ENCODE measurements around the gene SLX9.
"Not testable (repeated sequence)": the region's sequence is repeated elsewhere in the genome, so short reads cannot be mapped to it uniquely, and the experiment has no call there.

Gene SLX9

DNA sequence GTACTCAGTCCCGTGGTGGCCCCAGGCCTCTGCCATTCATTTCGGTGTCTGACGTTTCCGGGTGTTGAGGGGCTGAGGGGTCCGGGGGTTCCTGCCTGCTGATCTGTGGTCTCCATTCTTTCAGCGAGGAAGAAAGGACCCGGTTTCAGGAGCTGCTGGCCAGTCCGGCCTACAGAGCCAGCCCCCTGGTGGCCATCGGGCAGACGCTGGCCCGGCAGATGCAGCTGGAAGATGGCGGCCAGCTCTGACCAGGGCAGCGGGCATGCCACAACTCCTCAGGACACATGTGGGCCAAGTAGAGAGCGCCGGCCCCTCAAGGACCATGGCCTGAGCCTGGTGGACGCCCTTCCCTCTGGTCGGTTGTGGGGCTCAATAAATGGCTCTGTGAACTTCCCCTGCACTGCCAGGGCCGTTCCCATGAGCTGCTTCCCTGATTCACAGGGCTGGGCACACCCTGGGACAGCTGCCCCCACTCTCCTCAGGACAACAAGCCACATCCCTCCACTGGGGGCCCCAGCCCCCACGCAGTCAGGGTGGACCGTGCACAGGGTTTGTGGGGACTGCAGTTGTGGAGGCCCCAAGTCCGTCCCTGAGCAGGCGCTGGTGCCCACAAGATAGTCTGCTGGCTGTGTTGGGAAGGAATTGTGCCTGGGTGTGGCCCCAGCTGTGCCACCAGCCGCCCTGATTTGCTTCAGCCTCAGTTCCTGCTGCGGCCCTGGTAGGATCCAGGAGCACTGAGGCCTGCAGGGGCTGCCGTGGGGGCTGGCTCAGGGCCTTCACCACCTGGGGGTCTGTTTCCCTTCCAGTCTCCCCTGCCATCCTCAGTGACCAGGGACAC lies 36.9 kb downstream of the SLX9 start:
- not testable (repeated sequence) for DNase-seq (ENCODE audit: low read depth in 2 of 2)

DNA sequence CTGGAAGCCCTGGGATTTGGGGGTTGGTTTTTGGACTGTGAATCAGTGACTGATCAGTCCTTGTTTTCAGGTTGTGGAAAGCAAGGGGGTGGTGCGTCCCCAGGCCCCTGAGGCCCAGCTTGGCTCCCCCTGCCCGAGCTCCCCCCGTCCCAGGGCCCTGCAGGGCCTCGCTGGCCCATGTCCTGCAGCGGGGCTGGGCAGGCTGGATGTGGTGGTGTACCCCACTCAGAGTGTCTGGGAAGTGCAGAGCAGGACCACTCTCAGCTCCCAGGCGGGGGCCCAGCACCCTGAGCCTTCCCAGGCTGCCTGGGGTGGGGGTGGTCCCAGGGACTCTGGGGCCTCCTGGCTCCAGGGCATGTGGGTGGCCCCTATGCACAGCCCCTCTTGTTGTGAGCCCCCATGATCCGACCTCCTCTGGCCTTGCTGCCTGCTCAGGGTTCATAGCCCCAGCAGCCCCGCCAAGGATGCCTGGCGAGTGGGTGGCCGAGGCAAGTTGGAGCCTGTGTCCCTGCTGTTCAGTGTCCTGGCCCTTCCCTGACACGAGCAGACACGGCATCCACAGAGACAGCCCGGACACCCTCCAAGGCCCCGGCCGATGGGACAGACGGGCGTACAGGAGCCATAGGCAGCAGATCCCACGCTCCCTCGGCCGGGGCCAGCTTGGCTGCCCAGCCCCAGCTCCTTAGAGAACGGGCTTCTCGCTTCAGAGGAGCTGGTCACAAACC lies 37.9 kb downstream of the SLX9 start:
- no peak for DNase-seq (ENCODE audit: low read depth in 2 of 2)

DNA sequence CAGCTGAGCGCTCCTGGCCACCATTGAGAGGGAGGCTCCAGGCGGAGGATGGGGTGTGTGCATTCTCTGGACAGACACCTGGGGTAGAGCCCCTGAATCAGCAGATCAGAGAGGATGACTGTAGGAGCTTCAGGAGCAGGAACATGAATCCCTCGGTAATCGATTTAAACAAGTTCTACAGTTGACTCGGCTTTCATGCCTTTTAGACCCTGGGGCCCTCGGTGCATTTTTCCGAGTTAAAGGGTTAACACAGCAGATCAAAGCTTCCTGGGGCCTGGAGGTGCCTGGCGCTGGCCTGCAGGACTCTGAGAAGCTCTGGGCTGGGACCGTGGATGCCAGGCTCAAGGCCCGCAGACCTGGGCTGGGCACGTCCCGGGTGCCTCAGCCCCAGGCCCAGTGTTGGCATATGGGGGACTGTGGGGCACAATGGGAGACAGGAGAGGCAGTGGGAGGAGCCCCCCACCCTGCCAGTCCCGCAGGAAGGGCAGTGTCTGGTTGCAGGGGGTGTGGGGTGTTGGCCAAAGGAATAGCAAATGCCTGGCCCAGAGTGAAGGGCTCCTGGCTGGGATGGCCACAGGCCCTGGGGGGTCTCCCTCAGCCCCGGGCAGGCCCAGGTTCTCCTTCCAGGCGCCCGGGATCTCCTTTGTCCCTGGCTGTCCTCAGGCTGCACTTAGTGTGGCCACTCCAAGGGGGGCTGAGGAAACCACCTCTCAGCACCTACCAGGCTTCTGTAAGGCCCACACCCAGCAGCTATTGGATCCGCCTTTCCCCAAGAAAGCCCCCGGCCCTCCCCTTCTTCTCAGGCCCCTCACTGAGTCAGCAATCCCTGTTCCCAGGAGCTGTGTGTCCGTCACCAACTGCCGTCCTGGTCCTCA lies 40.1 kb downstream of the SLX9 start:
- no peak for DNase-seq (ENCODE audit: low read depth in 2 of 2)

DNA sequence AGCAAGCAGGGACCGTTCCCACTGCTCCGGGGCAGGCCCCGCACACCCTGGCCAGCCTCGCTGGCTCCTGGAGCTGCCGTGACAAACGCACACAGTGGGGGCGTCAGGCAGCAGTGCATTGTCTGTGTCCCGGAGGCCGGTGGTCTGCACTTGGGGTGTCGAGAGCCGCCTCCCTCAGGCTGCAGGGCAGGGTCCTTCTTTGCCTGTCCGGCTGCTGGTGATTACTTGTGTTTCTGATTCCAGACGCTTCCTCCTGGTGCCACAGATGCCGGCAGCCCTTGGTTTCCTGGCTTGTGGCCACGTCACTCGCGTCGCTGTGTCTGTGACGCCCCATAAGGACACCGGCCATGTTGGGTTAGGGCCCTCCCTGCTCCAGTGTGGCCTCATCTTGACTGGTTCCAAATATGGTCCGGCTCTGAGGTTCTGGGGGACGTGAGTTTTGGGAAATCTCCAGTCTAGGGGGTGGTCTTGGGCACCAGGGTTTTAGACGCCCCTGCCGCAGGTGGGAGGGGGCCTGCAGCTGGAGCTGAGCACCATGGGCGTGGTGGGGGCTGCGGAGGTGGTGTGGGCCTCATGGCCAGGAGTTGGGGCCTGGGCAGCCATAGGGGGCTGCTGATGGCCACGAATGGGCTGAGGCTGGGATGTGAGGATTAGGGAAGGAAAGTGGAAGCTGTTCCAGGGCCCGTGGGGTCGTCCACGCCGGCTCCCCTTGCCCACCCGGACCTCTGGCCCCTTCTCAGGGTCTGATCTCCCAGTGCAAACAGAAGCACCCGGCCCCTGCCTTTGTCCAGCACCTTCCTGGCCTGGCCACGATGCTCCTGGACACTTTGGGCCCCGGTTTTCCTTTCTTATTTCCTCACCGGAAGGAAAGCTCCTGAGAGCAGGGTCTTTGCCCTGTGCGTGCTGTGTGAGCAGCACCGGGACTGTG lies 41.0 kb downstream of the SLX9 start:
- no peak for DNase-seq (ENCODE audit: low read depth in 2 of 2)

DNA sequence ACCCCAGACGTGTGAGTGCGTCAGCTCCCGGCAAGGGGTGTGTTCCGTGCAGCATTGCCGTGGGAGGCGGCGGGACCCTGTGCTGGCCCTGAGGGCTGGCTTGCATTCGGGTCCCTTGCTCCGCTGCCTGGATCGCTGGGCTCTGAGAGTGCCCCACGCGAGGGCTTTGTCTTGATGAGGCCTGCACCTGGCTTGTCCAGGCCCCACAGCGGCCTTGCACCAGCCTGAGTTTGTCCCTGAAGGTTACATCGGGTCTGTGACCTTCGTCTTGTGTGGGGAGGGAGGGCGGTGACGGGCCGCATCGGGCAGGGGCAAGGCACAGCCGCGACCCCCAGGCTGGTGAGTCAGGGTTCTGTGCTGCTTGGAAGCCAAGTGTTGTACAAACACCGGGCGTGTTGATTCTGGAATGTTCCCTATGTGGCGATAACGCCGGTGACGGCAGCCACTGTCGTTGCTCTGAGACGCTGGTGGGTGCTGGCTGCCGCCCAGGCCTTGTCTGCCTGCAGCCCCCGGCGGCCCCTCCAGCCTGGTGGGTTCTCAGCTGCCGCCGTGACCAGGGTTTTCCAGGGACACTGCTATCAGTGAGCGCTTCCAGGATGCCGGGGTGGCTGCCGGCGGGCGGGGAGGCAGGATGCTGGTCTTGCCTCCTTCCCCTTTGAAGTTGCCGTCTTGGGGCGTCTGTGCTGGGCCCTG lies 42.9 kb downstream of the SLX9 start:
- no peak for DNase-seq (ENCODE audit: low read depth in 2 of 2)

DNA sequence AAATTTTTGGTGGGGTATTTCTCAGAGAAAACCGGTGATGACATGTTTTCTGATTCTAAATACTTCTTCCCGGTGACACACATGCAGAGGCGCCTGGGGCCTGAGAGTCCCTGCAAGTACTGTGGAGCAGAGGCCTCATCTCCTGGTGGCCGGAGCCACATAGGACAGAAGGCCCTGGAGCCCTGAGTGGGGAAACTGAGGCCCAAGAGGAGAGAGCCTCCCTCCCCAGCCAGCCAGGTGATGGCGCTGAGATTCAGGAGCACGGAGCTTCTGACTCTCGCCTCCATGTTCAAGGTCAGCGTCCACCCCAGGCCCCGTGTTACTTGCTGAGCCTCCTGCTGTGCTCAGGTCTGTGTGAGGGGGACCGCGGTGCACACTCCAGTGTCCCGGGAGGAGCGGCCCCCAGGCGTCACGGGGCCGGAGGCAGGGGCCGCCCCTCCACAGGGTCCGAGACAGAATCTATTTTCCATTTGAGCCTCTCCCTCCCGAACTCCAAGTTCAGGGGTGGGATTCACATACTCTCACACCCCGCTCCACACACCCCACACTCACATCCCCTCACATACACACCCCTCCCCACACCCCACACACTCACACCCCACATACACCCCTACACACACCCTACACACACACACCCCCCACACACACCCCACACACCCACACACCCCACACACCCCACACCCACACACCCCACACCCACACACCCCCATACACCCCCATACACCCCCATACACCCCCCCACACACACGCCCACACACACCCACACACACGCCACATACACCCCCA lies 43.8 kb downstream of the SLX9 start:
- no peak for DNase-seq (ENCODE audit: low read depth in 2 of 2)

DNA sequence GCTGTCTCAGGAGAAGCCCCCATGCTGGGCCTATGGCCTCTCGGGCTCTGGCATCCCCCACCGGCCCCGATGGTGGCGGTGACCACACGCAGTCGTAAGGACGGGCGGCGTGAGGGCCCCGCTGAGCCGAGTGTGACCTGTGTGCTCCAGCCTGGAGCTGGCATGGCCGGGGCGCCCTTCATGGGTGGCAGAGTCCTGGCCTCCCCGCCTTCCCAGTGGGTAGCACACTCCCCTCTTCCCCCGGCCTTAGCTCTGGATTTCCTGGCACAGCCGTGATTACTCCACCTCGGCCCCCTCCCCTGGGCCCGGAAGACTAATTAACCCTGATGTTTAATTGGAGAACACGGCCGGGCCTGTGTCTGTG lies 44.6 kb downstream of the SLX9 start:
- DNase-seq (ENCODE audit: low read depth in 2 of 2), result no peak

DNA sequence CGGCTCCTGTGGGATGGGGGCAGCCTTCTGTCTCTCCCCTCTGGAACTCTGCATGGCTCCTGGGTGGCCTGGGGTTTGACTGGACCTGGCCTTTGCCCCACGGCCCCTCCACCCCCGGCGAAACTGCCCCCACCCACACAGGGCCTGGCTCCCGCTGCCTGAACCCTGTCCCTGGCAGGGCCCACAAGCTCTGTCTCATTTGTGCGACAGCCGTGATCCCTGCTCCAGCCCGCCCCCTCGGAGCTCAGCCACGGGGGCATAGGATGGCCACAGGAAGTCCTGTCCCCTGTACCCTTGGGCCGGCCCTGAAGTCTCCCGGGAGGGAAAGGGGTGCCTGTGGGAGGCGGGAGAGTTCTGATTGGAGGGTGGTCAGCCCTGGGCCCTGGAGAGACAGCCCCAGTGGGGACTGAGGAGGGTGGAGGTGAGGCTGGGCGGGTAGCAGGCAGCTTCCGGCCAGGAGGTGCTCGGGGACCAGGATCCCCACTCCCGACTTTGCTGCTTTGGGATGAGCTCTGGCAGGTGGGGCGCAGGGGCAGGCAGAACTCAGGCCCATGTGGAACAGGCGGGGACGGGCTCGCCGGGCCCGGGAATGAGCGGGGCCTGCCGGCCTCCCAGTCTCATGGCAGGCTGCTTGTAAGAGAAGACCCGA lies 45.1 kb downstream of the SLX9 start:
- DNase-seq (ENCODE audit: low read depth in 2 of 2), result no peak

DNA sequence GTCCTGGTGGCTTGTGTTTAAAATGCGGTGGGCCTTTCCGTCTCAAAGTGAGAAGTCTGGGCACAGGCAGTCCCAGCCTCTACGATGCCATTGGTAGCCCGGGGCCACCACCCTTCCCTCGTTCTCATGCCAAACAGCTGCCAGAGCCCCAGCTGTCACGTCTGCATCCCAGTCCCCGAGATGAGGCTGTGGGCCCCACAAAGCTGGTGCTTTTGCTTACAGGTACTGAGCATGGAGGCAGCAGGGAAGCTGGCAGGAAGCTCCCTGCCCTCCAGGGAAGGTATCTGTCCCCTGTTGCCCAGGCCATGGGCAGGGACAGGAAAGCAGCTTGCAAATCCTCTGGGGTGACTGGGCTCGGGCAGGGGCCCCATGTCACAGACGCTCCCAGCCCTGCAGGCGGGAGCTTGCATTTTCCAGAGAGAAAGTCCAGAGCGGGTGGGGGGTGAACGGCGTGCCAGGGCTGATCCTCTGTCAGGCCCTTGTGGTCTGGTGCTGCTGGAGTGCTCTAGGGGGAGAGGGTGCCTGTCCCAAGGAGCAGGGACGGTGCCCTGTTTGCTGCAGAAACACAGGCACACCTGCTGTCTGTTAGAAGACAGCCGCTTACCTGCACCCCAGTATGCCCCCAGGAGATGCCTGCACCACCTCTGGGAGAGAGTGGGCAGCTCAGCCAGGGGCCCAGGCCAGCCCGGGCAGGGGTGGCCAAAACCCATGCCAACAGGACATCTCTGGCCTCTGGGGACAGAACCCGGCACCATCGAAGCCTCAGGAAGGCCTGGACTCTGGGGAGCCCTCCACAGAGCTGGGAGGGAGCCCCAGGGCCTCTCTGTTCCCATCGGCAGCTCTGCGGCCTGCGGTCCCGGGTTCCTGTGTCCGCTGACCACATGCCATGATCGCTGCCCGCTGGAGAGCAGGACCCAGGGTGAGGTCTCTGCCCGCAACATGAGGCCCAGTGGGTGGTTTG lies 45.9 kb downstream of the SLX9 start:
- DNase-seq (ENCODE audit: low read depth in 2 of 2), result no peak

DNA sequence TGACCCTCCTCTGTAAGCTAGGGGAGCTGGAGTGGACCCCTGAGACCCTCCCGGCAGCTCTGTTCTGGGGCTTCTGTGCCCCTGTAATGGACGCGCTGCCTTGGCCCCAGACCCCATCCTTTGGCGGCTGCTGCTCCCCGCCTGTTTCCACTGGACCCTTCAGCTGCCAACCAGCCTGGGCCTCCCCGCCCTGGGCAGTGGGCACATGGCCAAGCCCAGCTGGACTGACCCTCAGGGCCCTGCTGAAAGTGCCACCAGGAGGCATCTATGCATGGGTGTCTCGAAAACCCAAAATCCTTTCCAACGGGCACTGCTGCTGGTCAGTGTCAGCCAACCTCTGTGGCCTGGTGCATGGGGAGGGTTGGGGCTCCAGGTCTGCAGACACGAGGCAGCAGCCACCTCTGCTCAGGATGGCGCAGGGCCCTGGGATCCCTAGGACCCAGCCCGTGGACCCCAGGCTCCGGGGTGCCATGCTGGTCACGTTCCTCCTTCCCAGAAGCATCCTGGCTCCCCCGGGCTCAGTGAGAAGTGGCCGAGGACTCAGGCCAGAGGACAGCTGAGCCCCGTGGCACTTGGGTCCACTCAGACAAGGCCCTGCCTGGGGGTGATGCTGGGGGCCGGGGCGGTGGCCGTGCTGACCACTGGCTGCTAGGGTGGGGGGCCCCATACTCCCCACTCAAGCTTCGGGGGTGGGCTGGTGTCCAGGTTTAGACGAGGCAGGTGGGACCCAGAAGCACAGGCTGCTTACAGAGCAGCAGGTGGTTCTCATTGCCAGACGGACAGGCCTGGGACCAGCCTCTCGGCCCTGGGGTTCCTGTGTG lies 46.9 kb downstream of the SLX9 start:
- DNase-seq (ENCODE audit: low read depth in 2 of 2), result no peak

DNA sequence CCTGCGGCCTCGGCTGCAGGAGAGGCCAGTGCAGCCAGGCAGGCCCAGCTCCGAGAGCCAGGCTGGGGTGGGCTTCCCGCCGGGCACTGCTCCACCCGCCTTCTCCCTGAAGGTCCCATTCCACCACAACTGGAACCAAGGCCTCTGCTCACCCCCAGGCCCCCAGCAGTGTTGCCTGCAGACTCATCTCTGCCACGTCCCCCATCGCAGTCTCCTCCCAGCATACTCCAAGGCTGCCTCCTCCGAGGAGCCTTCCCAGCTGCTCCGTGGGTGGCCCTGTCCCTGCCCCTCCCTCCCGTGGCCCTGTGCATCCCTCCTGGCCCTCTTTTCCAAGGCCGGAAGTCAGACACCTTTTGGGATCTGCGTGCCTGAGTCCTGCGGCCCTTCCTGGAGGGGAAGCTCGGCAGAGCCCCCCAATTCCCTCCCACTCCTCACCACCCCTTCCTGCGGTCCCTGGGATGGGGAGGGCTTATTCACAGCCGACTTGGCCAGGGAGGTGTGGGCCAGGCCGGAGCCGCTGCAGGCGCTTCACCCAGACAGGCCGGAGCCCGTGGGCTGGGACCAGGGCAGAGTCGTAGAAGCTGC lies 47.6 kb downstream of the SLX9 start:
- DNase-seq (ENCODE audit: low read depth in 2 of 2), result no peak

DNA sequence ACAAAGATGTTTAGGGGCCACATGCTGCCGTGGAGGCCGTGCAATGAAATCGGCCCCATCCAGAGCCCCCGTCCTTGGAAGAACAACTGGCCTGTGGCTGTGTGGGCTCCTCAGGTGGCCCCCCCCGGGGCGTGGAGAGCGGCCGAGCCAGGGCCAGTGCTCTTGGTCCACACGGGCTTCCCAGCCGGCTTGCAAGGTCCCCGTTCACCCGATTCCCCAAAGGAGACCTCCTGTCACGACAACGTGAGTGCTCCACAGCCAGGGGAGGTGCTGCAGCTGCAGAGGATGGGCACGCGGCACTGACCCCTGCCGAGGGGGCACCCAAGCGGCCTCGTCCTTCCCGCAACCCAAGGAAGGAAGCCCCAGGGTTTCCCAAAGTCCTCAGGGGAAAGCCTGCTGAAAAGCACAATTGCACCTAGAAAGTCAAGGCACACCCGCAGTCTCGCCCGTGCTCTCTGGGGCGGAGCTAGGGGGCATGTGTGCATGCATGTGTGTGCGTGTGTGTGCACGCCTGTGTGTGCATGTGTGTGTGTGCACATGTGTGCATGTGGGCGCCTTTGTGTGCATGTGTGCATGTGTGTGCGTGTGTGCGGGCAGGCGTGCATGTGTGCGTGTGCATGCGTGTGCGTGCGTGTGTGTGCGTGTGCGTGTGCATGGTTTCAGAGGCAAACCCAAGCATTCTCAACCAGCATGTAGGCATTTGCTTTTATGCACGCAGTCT lies 48.2 kb downstream of the SLX9 start:
- DNase-seq (ENCODE audit: low read depth in 2 of 2), result no peak

DNA sequence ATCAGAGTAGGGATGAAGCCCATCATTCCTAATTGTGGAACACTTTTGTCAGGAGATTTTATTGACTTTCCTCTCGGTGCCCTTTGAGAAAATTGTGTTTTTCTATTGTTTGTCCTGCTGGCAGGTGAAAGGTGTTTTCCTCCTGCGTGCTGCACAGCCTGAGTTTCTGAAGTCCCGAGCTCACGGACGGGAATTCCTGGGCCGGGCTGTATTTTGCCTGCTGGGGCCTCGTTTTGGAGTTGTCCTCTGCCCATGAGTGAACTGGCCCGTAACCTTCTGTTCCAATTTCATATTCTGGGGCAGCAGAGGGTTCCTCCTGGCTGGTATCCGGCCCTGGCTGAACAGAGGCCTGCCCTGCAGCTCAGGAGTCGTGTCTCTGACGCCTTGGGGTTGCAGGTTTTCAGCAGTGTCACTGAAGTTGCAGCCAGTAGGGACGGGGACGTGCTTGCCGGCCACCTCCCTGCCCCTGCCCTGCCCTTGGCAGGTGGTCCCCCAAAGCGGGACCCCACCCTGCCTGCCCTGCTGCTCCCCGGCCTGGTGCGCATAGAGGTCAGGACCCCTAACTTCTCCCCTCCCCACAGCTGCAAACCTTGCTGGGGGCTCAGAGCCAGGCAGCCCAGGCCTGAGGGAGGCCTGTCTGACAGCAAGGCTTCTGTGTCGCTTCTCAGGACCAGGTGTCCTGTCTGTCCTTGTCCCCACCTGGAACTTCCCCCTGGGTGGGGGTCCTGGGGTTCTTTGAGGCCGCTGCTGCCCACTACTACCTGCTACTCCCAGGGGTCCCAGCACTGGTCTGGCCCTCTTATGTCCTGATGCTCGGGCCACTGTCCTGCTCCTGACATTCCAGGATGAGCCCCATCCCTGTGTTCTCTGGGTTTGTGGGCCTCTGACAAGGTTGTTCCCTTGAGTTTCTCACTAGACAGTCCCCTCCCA lies 49.0 kb downstream of the SLX9 start:
- no peak for DNase-seq (ENCODE audit: low read depth in 2 of 2)

DNA sequence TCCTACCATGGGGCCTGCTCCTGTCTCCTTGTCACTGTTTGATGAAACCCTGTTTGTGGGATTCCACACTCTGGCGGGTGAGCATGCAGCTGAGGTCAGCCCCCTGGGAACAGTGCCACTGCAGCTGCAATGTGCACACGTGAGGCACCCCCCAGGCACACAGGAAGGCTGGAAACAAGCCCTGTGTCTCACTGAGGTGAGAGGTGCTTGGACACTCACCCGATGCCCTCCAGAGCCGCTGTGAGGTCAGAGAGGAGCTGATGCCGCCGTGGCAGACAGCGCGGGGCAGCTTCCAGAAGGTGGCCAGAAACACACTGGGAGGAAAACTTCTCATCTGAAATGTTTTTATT lies 49.7 kb downstream of the SLX9 start:
- DNase-seq (ENCODE audit: low read depth in 2 of 2), result no peak

All from fibroblast of skin of left biceps (primary cell).